Upper lobe of left lung (tissue), 6 donors: Measurements from ENCODE around the gene RPS6KA5. TPM values are rescaled to one million over a fixed set of nuclear protein-coding genes. Genes with fewer than 3 reads are reported as not detected.
"Not testable (repeated sequence)": the region's sequence is repeated elsewhere in the genome, so short reads cannot be mapped to it uniquely, and the experiment has no call there.

Experiments used
- ATAC-seq, 2 donors: fragments of 200-7000 bp; cut with Tn5 transposase; one replicate each; pipeline ENCODE4 v1.9.1; 2022; ENCODE audit warnings: mild to moderate bottlenecking in 2 of 2, moderate library complexity in 2 of 2; ENCODE audit not compliant: low FRiP score in 2 of 2
- DNase-seq, 2 donors: peaks; one replicate each; pipeline ENCODE4 v3.0.0-alpha.2; 2019 to 2020
- H3K27ac ChIP-seq, 4 donors: fragments of 200-600 bp; sonication (generic); one replicate each; pipeline ENCODE4 v1.5.1; 2016 to 2019
- H3K27me3 ChIP-seq, 4 donors: fragments of 200-600 bp; sonication (generic); one replicate each; pipeline ENCODE4 v1.5.1; 2017 to 2019
- H3K36me3 ChIP-seq, 4 donors: fragments of 200-600 bp; sonication (generic); one replicate each; pipeline ENCODE4 v1.5.1; 2016 to 2019
- H3K4me1 ChIP-seq, 4 donors: fragments of 200-600 bp; sonication (generic); one replicate each; pipeline ENCODE4 v1.5.1; 2018 to 2019
- H3K4me3 ChIP-seq, 4 donors: fragments of 200-600 bp; sonication (generic); one replicate each; pipeline ENCODE4 v1.5.1; 2017 to 2019; ENCODE audit warnings: mild to moderate bottlenecking in 2 of 4, moderate library complexity in 1 of 4
- H3K9me3 ChIP-seq, 4 donors: fragments of 200-600 bp; sonication (generic); one replicate each; pipeline ENCODE4 v1.5.1; 2018 to 2019
- CTCF ChIP-seq, 6 experiments: fragments of 450-650 bp in 4 of 6; fragments of 200-600 bp in 2 of 6; sonication (generic) in 2 of 6; IDR thresholded peaks; one replicate each; pipeline ENCODE4 v1.5.1; 2016 to 2019; ENCODE audit warnings: antibody characterized with exemption in 6 of 6
- EP300 ChIP-seq, 4 donors: sonication (generic); formaldehyde crosslinking; IDR thresholded peaks; one replicate each; pipeline ENCODE4 v1.5.1; 2017; ENCODE audit warnings: antibody characterized with exemption in 4 of 4, control low read depth in 2 of 4
- POLR2A ChIP-seq, 4 donors: fragments of 450-650 bp; IDR thresholded peaks; one replicate each; pipeline ENCODE4 v1.5.1; 2016 to 2017; ENCODE audit warnings: antibody characterized with exemption in 4 of 4, mild to moderate bottlenecking in 2 of 4
- POLR2AphosphoS5 ChIP-seq, 2 donors: sonication (generic); formaldehyde crosslinking; IDR thresholded peaks; one replicate each; pipeline ENCODE4 v1.5.1; 2017; ENCODE audit warnings: antibody characterized with exemption in 2 of 2
- WGBS, 2 donors: methylation state at CpG; one replicate each; pipeline ENCODE4 v1.1.5; 2017 to 2018; 5-methylcytosine and 5-hydroxymethylcytosine counted together
- total RNA-seq, 6 donors: library from RNA; depleted of rRNA in 4 of 6; stranded (reverse); fragments of >200 nt in 4 of 6; gene quantifications; one replicate each; pipeline versions ENCODE4 v1.1.0 to v1.2.1, GENCODE V29; 2016 to 2021
- donor health status: DM: no; HTN: no; CAD: no; lungs with moderate emphysema.
- donor health status: DM: no; HTN: yes; CAD: no; lungs with severe emphysema.

Gene RPS6KA5
- total RNA-seq, 6 donors from 2014 or later, result 4.3 to 17.8 (median 10.2) TPM

GRCh38 chr14:91041450-91041849, 19.0 kb downstream of the RPS6KA5 start:
- H3K4me3 ChIP-seq, result no peak overlapping the region
- H3K9me3 ChIP-seq, result no peaks in the 10 kb centered on the region
- WGBS, 2 donors, result 47 to 60% methylated on average over 2 of the region's 2 CpGs
- DNase-seq (no peak), ATAC-seq (no peak)
- TF ChIP-seq EP300 (IDR thresholded peaks at IDR 0.05), result no peak
- TF ChIP-seq POLR2AphosphoS5 (IDR thresholded peaks at IDR 0.05), result no peak
- TF ChIP-seq POLR2A (IDR thresholded peaks at IDR 0.05), result no peak
- no peak for TF ChIP-seq CTCF (IDR thresholded peaks at IDR 0.05)
- H3K27ac ChIP-seq, result no peak overlapping the region
- H3K27me3 ChIP-seq, result no peaks in the 10 kb centered on the region
- H3K36me3 ChIP-seq, result no peaks in the 10 kb centered on the region
- peaks cover 0 to under 1% (median 0%) of the 10 kb centered on the region in 4 donors for H3K4me1 ChIP-seq

GRCh38 chr14:91040545-91040944, 19.9 kb downstream of the RPS6KA5 start:
- Histone ChIP-seq H3K9me3 (no peaks in the 10 kb centered on the region), H3K27me3 (no peaks in the 10 kb centered on the region), H3K4me3 (no peak overlapping the region), H3K36me3 (no peaks in the 10 kb centered on the region), H3K4me1 (no peaks in the 10 kb centered on the region), H3K27ac (no peak overlapping the region)
- 100% methylated on average over 1 of the region's 1 CpG for WGBS, 2 donors
- ATAC-seq, result no peak
- TF ChIP-seq POLR2AphosphoS5 (IDR thresholded peaks at IDR 0.05) (no peak), CTCF (IDR thresholded peaks at IDR 0.05) (no peak), EP300 (IDR thresholded peaks at IDR 0.05) (no peak), POLR2A (IDR thresholded peaks at IDR 0.05) (no peak)
- no peak for DNase-seq

GRCh38 chr14:91038439-91038838, 22.0 kb downstream of the RPS6KA5 start:
- no peak overlapping the region for H3K4me3 ChIP-seq
- TF ChIP-seq EP300 (IDR thresholded peaks at IDR 0.05), result no peak
- no peak for TF ChIP-seq POLR2A (IDR thresholded peaks at IDR 0.05)
- no peak for TF ChIP-seq CTCF (IDR thresholded peaks at IDR 0.05)
- no peak for TF ChIP-seq POLR2AphosphoS5 (IDR thresholded peaks at IDR 0.05)
- ATAC-seq, result peak in 1 of 2 donors; percentile 69
- no peaks in the 10 kb centered on the region for H3K4me1 ChIP-seq
- no peak overlapping the region for H3K27ac ChIP-seq
- H3K9me3 ChIP-seq, result no peaks in the 10 kb centered on the region
- WGBS, 2 donors, result 50 to 60% methylated on average over 1 of the region's 1 CpG
- H3K27me3 ChIP-seq, result no peaks in the 10 kb centered on the region
- no peaks in the 10 kb centered on the region for H3K36me3 ChIP-seq
- peak in 1 of 2 donors; percentile 27 for DNase-seq

- H3K27me3 ChIP-seq, result no peaks in the 10 kb centered on the region
- 95 to 96% methylated on average over 2 of the region's 2 CpGs for WGBS, 2 donors
- ATAC-seq, result peak in 1 of 2 donors; percentile 22
- no peak for DNase-seq
- no peaks in the 10 kb centered on the region for H3K9me3 ChIP-seq
- H3K4me1 ChIP-seq, result no peaks in the 10 kb centered on the region
- no peak overlapping the region for H3K4me3 ChIP-seq
- TF ChIP-seq CTCF (IDR thresholded peaks at IDR 0.05), result no peak
- H3K36me3 ChIP-seq, result no peaks in the 10 kb centered on the region
- H3K27ac ChIP-seq, result no peak overlapping the region
Observed at GRCh38 chr14:91036741-91037469, 23.5 kb downstream of the RPS6KA5 start.

- H3K27me3 ChIP-seq, result no peaks in the 10 kb centered on the region
- no peak overlapping the region for H3K27ac ChIP-seq
- no peak for TF ChIP-seq POLR2AphosphoS5 (IDR thresholded peaks at IDR 0.05)
- TF ChIP-seq EP300 (IDR thresholded peaks at IDR 0.05), result no peak
- no peak for TF ChIP-seq POLR2A (IDR thresholded peaks at IDR 0.05)
- TF ChIP-seq CTCF (IDR thresholded peaks at IDR 0.05), result no peak
- DNase-seq, result no peak
- WGBS, 2 donors, result 40 to 61% methylated on average over 1 of the region's 1 CpG
- H3K4me3 ChIP-seq, result no peak overlapping the region
- ATAC-seq, result no peak
- no peaks in the 10 kb centered on the region for H3K36me3 ChIP-seq
- no peaks in the 10 kb centered on the region for H3K9me3 ChIP-seq
- H3K4me1 ChIP-seq, result no peaks in the 10 kb centered on the region
Observed at GRCh38 chr14:91035855-91036254, 24.6 kb downstream of the RPS6KA5 start.

- H3K9me3 ChIP-seq, DNase-seq, ATAC-seq, H3K4me3 ChIP-seq, H3K27ac ChIP-seq, H3K36me3 ChIP-seq, H3K4me1 ChIP-seq, H3K27me3 ChIP-seq: not testable (repeated sequence)
- WGBS, 2 donors, result 85 to 97% methylated on average over 9 to 10 of the region's 10 CpGs
Observed at GRCh38 chr14:91034379-91034778, 26.1 kb downstream of the RPS6KA5 start.
